22Rv1 (cell line): ENCODE data around the gene USP3.
A peak's percentile ranks its signal among the peaks of the same experiment; 100 is the strongest.

Experiments
- H3K27ac ChIP-seq: fragments of 450-650 bp; 2 replicates; pipeline ENCODE4 v1.5.1; 2017
- CTCF ChIP-seq: fragments of 450-650 bp; IDR thresholded peaks from 2 replicates; pipeline ENCODE4 v1.5.1; 2017; ENCODE audit warnings: mild to moderate bottlenecking
- ZFX ChIP-seq: fragments of 450-650 bp; IDR thresholded peaks from 2 replicates; pipeline ENCODE4 v1.6.1; 2017; ENCODE audit warnings: antibody characterized with exemption, borderline replicate concordance

USP3 gene

GRCh38 chr15:63587527-63587926 lies 83.1 kb downstream of the USP3 start:
- H3K27ac ChIP-seq = peak overlapping the region; percentile 40
- TF ChIP-seq CTCF (no peak), ZFX (no peak)

GRCh38 chr15:63588826-63589225 lies 84.4 kb downstream of the USP3 start:
- TF ChIP-seq CTCF (no peak), ZFX (no peak)
- H3K27ac ChIP-seq = no peak overlapping the region; the same call in 1 of the 2 replicates

GRCh38 chr15:63593705-63594671 lies 89.6 kb downstream of the USP3 start:
- TF ChIP-seq CTCF = no peak
- TF ChIP-seq ZFX = no peak
- H3K27ac ChIP-seq = no peak overlapping the region

- no peak for TF ChIP-seq ZFX
- no peak for TF ChIP-seq CTCF
Measured at GRCh38 chr15:63595065-63595464, 90.7 kb downstream of the USP3 start.

GRCh38 chr15:63595688-63596087 lies 91.3 kb downstream of the USP3 start:
- no peak for TF ChIP-seq CTCF
- TF ChIP-seq ZFX = no peak
- 0 out of 2 replicates have a peak overlapping the region, but pooled peaks have one; percentile 30 for H3K27ac ChIP-seq

More at GRCh38 chr15:63595065-63595464, 90.7 kb downstream of the USP3 start:
- no peak overlapping the region for H3K27ac ChIP-seq

- TF ChIP-seq ZFX = no peak
- no peak for TF ChIP-seq CTCF
- 0 out of 2 replicates have a peak overlapping the region, but pooled peaks have one; percentile 12 for H3K27ac ChIP-seq
Measured at GRCh38 chr15:63596676-63597037, 92.3 kb downstream of the USP3 start.
